ENCODE data around the gene PSEN2. TPM values are rescaled to one million over a fixed set of nuclear protein-coding genes. Genes with fewer than 3 reads are reported as not detected.

Gene PSEN2
- total and polyA plus RNA-seq, 2 of the 8 experiments (the other 6 are each of a cell fraction or from before 2014, with no cell fraction given) = 22.9 to 29.0 TPM

- Histone ChIP-seq H3K4me3 (ENCODE audit: extremely low read depth in 1 of 4, insufficient read depth in 2 of 4, low read depth in 3 of 4, low read length in 4 of 4) (no peak overlapping the region), H3K4me1 (replicated peaks in 1 of 4; ENCODE audit: control insufficient read depth in 3 of 4, insufficient read depth in 4 of 4, low read length in 3 of 4) (no peaks in the 10 kb centered on the region)
- TF ChIP-seq SIN3A (conservative IDR thresholded peaks at IDR 0.05 in 1 of 2, IDR thresholded peaks at IDR 0.05 in 1 of 2; ENCODE audit: low read depth in 1 of 2, low read length in 2 of 2) (no peak), SIX5 (IDR thresholded peaks at IDR 0.05; ENCODE audit: low read depth, low read length) (no peak), POLR2A (IDR thresholded peaks at IDR 0.05; ENCODE audit: control extremely low read depth in 1 of 2, low read depth in 2 of 2, low read length in 2 of 2) (no peak), MAX (IDR thresholded peaks at IDR 0.05) (no peak), YY1 (IDR thresholded peaks at IDR 0.05; ENCODE audit: low read depth, low read length) (no peak), USF2 (IDR thresholded peaks at IDR 0.05; ENCODE audit: low read length) (no peak), SP2 (IDR thresholded peaks at IDR 0.05; ENCODE audit: low read length) (no peak), CHD1 (IDR thresholded peaks at IDR 0.05; ENCODE audit: low read depth, low read length) (no peak), SRF (IDR thresholded peaks at IDR 0.05; ENCODE audit: low read depth, low read length) (no peak), TAF1 (IDR thresholded peaks at IDR 0.05; ENCODE audit: low read depth, low read length) (no peak)
Observed at GRCh38 chr1:226891846-226892523, 21.6 kb downstream of the PSEN2 start.

More at GRCh38 chr1:226891846-226892523, 21.6 kb downstream of the PSEN2 start:
- Histone ChIP-seq H2AK5ac (ENCODE audit: low read depth, low read length) (no peak overlapping the region), H4K5ac (ENCODE audit: insufficient read length, low read depth, low read length) (no peak overlapping the region), H3K4ac (replicated peaks; ENCODE audit: insufficient read length, low read depth, low read length) (no peak overlapping the region), H2BK12ac (ENCODE audit: low read depth, low read length) (no peak overlapping the region), H3K56ac (replicated peaks; ENCODE audit: insufficient read length, low read depth, low read length) (no peak overlapping the region), H3K27ac (ENCODE audit: low read depth, low read length) (no peak overlapping the region), H3K18ac (ENCODE audit: extremely low read depth, low read length) (no peak overlapping the region), H2BK15ac (ENCODE audit: low read length) (no peak overlapping the region), H4K20me1 (replicated peaks in 1 of 2; ENCODE audit: control insufficient read depth in 1 of 2, insufficient read depth in 2 of 2, low read length in 2 of 2) (peaks cover 0 to 3% of the 10 kb centered on the region in 2 experiments), H3K36me3 (ENCODE audit: control insufficient read depth in 2 of 4, insufficient read depth in 4 of 4, low read length in 3 of 4) (peaks cover 6 to 13% (median 11%) of the 10 kb centered on the region in 4 experiments; a peak in 5 of 8 replicates), H3K23me2 (ENCODE audit: low read depth, low read length) (no peaks in the 10 kb centered on the region), H4K8ac (ENCODE audit: extremely low read depth, insufficient read depth, low read length) (no peak overlapping the region), H3K27me3 (replicated peaks in 1 of 4; ENCODE audit: control insufficient read depth in 3 of 4, extremely low read depth in 1 of 4, insufficient read depth in 3 of 4, low read length in 3 of 4) (no peaks in the 10 kb centered on the region), H3K14ac (ENCODE audit: insufficient read length) (no peak overlapping the region), H4K91ac (replicated peaks; ENCODE audit: insufficient read length, low read length) (no peak overlapping the region), H3K23ac (ENCODE audit: insufficient read length) (no peak overlapping the region), H2BK120ac (replicated peaks; ENCODE audit: low read depth, low read length) (no peak overlapping the region), H3K79me1 (ENCODE audit: low read depth, low read length) (no peaks in the 10 kb centered on the region), H2BK20ac (ENCODE audit: low read length) (no peak overlapping the region), H2BK5ac (ENCODE audit: low read depth, low read length) (no peak overlapping the region), H3K79me2 (ENCODE audit: control insufficient read depth in 1 of 2, insufficient read depth in 2 of 2, low read length in 2 of 2) (no peaks in the 10 kb centered on the region), H2AFZ (ENCODE audit: low read length) (no peak overlapping the region), H3K9ac (replicated peaks in 1 of 4; ENCODE audit: extremely low read depth in 1 of 4, low read depth in 3 of 4, low read length in 3 of 4) (no peak overlapping the region), H3K9me3 (ENCODE audit: insufficient read depth in 2 of 2, low read depth in 1 of 2, low read length in 1 of 2) (no peaks in the 10 kb centered on the region), H3K4me2 (ENCODE audit: insufficient read depth in 1 of 2, low read depth in 2 of 2, low read length in 2 of 2) (no peak overlapping the region)
- ChIA-PET POLR2A (ENCODE audit: partially characterized antibody) (no interaction called here), CTCF (ENCODE audit: partially characterized antibody) (no interaction called here)
- no peak for DNase-seq (ENCODE audit: low read depth in 1 of 2, low spot score in 2 of 2)
- FAIRE-seq = no peak
- 88% methylated on average over 17 of the region's 17 CpGs; no CpG with 5 or more reads in 1 of the 2 experiments for WGBS, 2 experiments (ENCODE audit: extremely low coverage in 1 of 2, insufficient coverage in 1 of 2, insufficient read length in 1 of 2, insufficient replicate concordance in 2 of 2, low coverage in 1 of 2, low lambda C conversion rate in 2 of 2, missing lambda C conversion rate in 1 of 2)
